Mucosa of rectum (tissue), 2 donors: ENCODE measurements around the gene CHD8.
"Not testable (repeated sequence)": the region's sequence is repeated elsewhere in the genome, so short reads cannot be mapped to it uniquely, and the experiment has no call there.

Experiments
- H3K27ac ChIP-seq, 2 donors: one replicate each; pipeline ENCODE4 v1.7.0; 2013; ENCODE audit warnings: inconsistent platforms in 2 of 2, low read depth in 2 of 2, low read length in 2 of 2
- H3K27me3 ChIP-seq, 2 donors: one replicate each; pipeline ENCODE4 v1.7.0; 2013; ENCODE audit warnings: low read length in 2 of 2; ENCODE audit not compliant: control insufficient read depth in 2 of 2, insufficient read depth in 2 of 2
- H3K36me3 ChIP-seq, 2 donors: one replicate each; pipeline ENCODE4 v1.7.0; 2013; ENCODE audit warnings: low read length in 2 of 2; ENCODE audit not compliant: control insufficient read depth in 2 of 2, insufficient read depth in 2 of 2
- H3K4me1 ChIP-seq, 2 donors: one replicate each; pipeline ENCODE4 v1.7.0; 2013; ENCODE audit warnings: low read length in 2 of 2, mild to moderate bottlenecking in 1 of 2; ENCODE audit not compliant: control insufficient read depth in 2 of 2, insufficient read depth in 2 of 2
- H3K4me3 ChIP-seq, 2 donors: one replicate each; pipeline ENCODE4 v1.7.0; 2013; ENCODE audit warnings: low read length in 2 of 2
- H3K9ac ChIP-seq, 2 donors: one replicate each; pipeline ENCODE4 v1.7.0; 2013; ENCODE audit warnings: low read length in 2 of 2, low read depth in 1 of 2, mild to moderate bottlenecking in 1 of 2
- H3K9me3 ChIP-seq, 2 donors: one replicate each; pipeline ENCODE4 v1.7.0; 2013; ENCODE audit warnings: low read length in 2 of 2; ENCODE audit not compliant: control insufficient read depth in 2 of 2
- donor health status: healthy.
- donor health status: Normal muscosa, but diverticular disease.

Gene CHD8

DNA sequence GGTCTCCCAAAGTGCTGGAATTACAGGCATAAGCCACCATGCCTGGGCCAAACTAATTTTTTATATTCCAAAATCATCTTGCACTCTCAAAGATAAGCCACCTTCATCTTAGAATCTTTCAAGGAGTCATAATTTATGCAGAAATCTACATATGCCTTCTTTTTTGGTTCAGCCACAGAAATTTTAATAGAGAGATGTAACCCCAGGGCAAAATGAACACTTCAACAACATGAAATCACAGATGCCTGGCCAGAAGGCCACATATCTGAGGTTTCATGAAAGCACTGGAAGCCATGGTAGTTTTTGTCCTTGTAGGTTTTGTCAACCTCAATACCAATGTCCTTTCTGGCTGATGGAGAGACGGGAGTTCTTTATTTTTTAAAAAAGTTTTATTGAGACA, 81.9 kb downstream of the CHD8 start:
- Histone ChIP-seq H3K27ac (no peak overlapping the region), H3K36me3 (peaks cover 30 to 31% of the 10 kb centered on the region in 2 donors), H3K4me1 (no peaks in the 10 kb centered on the region), H3K4me3 (no peak overlapping the region), H3K9ac (no peak overlapping the region), H3K9me3 (no peaks in the 10 kb centered on the region), H3K27me3 (no peaks in the 10 kb centered on the region)

DNA sequence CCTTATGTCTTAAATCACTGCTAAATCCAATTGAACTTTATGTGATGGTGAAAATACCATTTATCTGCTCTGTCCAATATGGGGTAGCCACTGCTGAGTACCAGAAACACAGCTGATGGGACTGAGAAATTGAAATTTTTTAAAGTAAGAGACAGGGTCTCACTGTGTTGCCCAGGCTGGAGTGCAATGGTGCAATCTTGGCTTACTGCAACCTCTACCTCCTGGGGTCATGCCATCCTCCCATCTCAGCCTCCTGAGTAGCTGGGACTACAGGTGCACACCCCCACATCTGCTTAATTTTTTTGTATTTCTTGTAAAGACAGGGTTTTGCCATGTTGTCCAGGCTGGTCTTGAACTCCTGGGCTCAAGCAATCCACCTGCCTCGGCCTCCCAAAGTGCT, 83.1 kb downstream of the CHD8 start:
- H3K9ac ChIP-seq, H3K4me1 ChIP-seq, H3K27me3 ChIP-seq, H3K9me3 ChIP-seq, H3K4me3 ChIP-seq, H3K27ac ChIP-seq: not testable (repeated sequence)
- H3K36me3 ChIP-seq = peaks cover 38 to 42% of the 10 kb centered on the region in 2 donors

DNA sequence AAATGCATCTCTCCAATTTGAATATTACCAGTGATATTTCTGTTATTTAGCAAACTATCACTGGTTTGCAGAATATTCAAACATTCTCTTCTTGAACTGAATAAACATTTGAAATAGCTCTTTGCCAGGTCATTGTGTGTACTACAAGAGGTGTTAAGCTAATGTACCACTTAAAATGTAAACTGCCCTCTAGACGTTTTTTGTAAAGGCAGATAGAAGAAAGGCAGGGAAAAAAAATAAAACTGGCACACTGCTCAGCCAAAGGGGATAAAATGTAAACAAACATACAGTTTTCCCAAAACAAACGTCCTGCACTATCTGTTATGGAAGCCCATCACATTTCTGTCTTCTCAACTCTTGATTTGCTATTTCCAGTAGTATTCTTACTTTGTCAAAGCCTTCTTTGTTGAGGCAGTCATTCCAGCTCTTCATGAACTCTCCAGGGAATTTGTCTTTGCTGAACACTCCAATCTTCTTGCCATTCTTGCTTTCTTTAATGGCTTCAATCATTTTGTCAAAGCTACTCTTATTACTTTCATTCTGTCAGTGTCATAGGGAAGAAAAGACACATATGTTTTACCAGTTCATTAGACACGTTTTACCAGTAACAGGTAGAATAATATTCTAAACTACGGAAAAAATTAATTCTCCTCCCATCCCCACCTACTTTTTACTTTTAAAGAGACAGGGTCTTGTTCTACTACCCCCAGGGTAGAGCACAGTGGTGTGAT, 85.8 kb downstream of the CHD8 start:
- H3K4me3 ChIP-seq = no peak overlapping the region
- no peaks in the 10 kb centered on the region for H3K27me3 ChIP-seq
- H3K36me3 ChIP-seq = peaks cover 55 to 57% of the 10 kb centered on the region in 2 donors
- no peak overlapping the region for H3K9ac ChIP-seq
- no peak overlapping the region for H3K27ac ChIP-seq
- no peaks in the 10 kb centered on the region for H3K9me3 ChIP-seq
- no peaks in the 10 kb centered on the region for H3K4me1 ChIP-seq

- Histone ChIP-seq H3K4me3 (no peak overlapping the region), H3K27me3 (no peaks in the 10 kb centered on the region), H3K27ac (no peak overlapping the region), H3K4me1 (no peaks in the 10 kb centered on the region), H3K9me3 (no peaks in the 10 kb centered on the region), H3K36me3 (peaks cover 74 to 81% of the 10 kb centered on the region in 2 donors), H3K9ac (no peak overlapping the region)
Observed at GRCh38 chr14:21367582-21368144, 88.3 kb downstream of the CHD8 start.

GRCh38 chr14:21356511-21356910, 99.4 kb downstream of the CHD8 start:
- no peak overlapping the region for H3K4me3 ChIP-seq
- H3K27me3 ChIP-seq = no peaks in the 10 kb centered on the region
- peaks cover 69 to 88% of the 10 kb centered on the region in 2 donors for H3K36me3 ChIP-seq

GRCh38 chr14:21352587-21352986, 103.3 kb downstream of the CHD8 start:
- Histone ChIP-seq H3K36me3 (peaks cover 48 to 58% of the 10 kb centered on the region in 2 donors), H3K27me3 (no peaks in the 10 kb centered on the region), H3K9ac (no peak overlapping the region), H3K9me3 (no peaks in the 10 kb centered on the region), H3K4me1 (no peaks in the 10 kb centered on the region), H3K27ac (no peak overlapping the region), H3K4me3 (no peak overlapping the region)

More at GRCh38 chr14:21356511-21356910, 99.4 kb downstream of the CHD8 start:
- no peaks in the 10 kb centered on the region for H3K9me3 ChIP-seq
- H3K4me1 ChIP-seq = no peaks in the 10 kb centered on the region
- no peak overlapping the region for H3K27ac ChIP-seq
- no peak overlapping the region for H3K9ac ChIP-seq

DNA sequence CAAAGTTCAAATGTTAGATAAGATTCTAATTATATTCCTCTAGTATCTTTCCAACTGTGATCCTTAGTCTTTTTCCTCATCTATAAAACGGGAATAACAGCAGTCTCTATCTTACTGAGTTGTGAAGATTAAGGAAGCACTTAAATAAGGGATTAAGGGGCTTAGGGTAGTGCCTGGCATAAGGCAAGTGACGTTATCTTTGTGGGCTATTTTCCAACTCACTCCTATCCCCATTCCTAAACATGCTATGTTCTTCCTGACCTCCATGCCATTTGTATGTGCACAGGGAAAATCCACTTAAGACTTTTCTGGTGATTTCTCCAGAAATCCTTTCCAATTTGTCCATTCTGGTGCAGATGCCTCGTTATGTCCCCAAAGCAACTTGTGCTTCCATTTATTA, 105.4 kb downstream of the CHD8 start:
- no peak overlapping the region for H3K4me3 ChIP-seq
- H3K36me3 ChIP-seq = peaks cover 34 to 38% of the 10 kb centered on the region in 2 donors
- H3K9me3 ChIP-seq = no peaks in the 10 kb centered on the region
- no peak overlapping the region for H3K9ac ChIP-seq
- H3K27ac ChIP-seq = no peak overlapping the region
- H3K4me1 ChIP-seq = no peaks in the 10 kb centered on the region
- no peaks in the 10 kb centered on the region for H3K27me3 ChIP-seq

DNA sequence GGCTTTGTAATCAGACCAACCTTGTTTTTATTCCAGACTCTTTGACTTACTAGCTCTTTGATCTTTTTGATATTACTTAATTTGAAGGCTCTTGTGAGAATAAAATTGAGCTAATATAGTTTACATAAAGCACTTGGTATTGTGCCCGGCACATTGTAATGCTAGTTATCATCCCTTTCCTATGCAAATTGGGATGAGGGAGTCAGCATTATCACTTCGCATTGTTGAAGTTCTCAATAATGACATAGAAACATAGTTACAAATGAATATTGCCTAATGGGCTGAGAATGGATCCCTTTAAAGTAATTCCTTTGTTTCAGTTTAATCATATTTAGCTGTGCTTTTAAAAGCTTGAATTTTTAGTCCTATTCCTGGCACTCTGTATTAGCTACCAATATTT, 108.7 kb downstream of the CHD8 start:
- Histone ChIP-seq H3K27me3 (no peaks in the 10 kb centered on the region), H3K9ac (no peak overlapping the region), H3K4me3 (no peak overlapping the region), H3K4me1 (no peaks in the 10 kb centered on the region), H3K36me3 (peaks cover 9 to 14% of the 10 kb centered on the region in 2 donors), H3K27ac (no peak overlapping the region), H3K9me3 (no peaks in the 10 kb centered on the region)

- Histone ChIP-seq H3K9me3 (no peaks in the 10 kb centered on the region), H3K27ac (no peak overlapping the region), H3K4me1 (no peaks in the 10 kb centered on the region), H3K27me3 (no peaks in the 10 kb centered on the region), H3K36me3 (peaks cover 4 to 9% of the 10 kb centered on the region in 2 donors), H3K9ac (no peak overlapping the region), H3K4me3 (no peak overlapping the region)
Observed at GRCh38 chr14:21346532-21347135, 109.3 kb downstream of the CHD8 start.

- Histone ChIP-seq H3K9me3 (no peaks in the 10 kb centered on the region), H3K4me3 (no peak overlapping the region), H3K9ac (no peak overlapping the region), H3K27ac (no peak overlapping the region), H3K36me3 (no peaks in the 10 kb centered on the region), H3K27me3 (no peaks in the 10 kb centered on the region), H3K4me1 (no peaks in the 10 kb centered on the region)
Observed at GRCh38 chr14:21343035-21343794, 112.7 kb downstream of the CHD8 start.
